OCI-LY7 (cell line): ENCODE results near the gene MGRN1. TPM values are rescaled to one million over a fixed set of nuclear protein-coding genes. Genes with fewer than 3 reads are reported as not detected.

Experiments
- BruUV-seq: library from RNA; stranded (reverse); fragments of 400-500 nt; replicated peaks from 2 replicates; lab custom pipeline; 2021; lab: Mats Ljungman, UMichigan
- CTCF ChIA-PET: fragments of 300-600 bp; sonication (Branson Sonifier 250); formaldehyde crosslinking; loops from one replicate; lab custom pipeline; 2022; ENCODE audit warnings: antibody characterized with exemption; ENCODE audit not compliant: unreplicated experiment; lab: Charles Lee
- POLR2A ChIA-PET: fragments of 300-600 bp; sonication (Branson Sonifier 250); formaldehyde crosslinking; loops from one replicate; lab custom pipeline; 2022; ENCODE audit warnings: antibody characterized with exemption; lab: Charles Lee
- DNase-seq: peaks from one replicate; pipeline ENCODE4 v3.0.0-alpha.2; 2015; ENCODE audit warnings: low spot score
- H2AFZ ChIP-seq: fragments of 200-600 bp; sonication (generic), shearing (Covaris generic); 2 replicates; pipeline ENCODE4 v1.6.1; 2014; ENCODE audit warnings: mild to moderate bottlenecking, antibody characterized with exemption, low read length, moderate library complexity
- H3K27ac ChIP-seq: fragments of 200-600 bp; sonication (generic); 2 replicates; pipeline ENCODE4 v1.5.1; 2014; ENCODE audit warnings: mixed run types, low read depth, mild to moderate bottlenecking, moderate library complexity, low read length, inconsistent platforms; ENCODE audit not compliant: poor library complexity, severe bottlenecking
- H3K36me3 ChIP-seq: fragments of 200-600 bp; sonication (generic); 2 replicates; pipeline ENCODE4 v1.6.1; 2014; ENCODE audit warnings: mild to moderate bottlenecking, antibody characterized with exemption, low read length, moderate library complexity, mixed read lengths; ENCODE audit not compliant: insufficient read depth
- H3K4me1 ChIP-seq: fragments of 200-600 bp; sonication (generic); 2 replicates; pipeline ENCODE4 v1.5.1; 2014; ENCODE audit warnings: mild to moderate bottlenecking, low read length; ENCODE audit not compliant: insufficient read depth, poor library complexity, severe bottlenecking
- H3K4me2 ChIP-seq: fragments of 200-600 bp; sonication (generic); 2 replicates; pipeline ENCODE4 v1.6.1; 2014; ENCODE audit warnings: mild to moderate bottlenecking, low read length
- H3K4me3 ChIP-seq: fragments of 200-600 bp; sonication (generic); 2 replicates; pipeline ENCODE4 v1.5.1; 2014; ENCODE audit warnings: mild to moderate bottlenecking, low read depth, low read length; ENCODE audit not compliant: poor library complexity, severe bottlenecking
- H3K79me2 ChIP-seq: fragments of 200-600 bp; sonication (generic); 2 replicates; pipeline ENCODE4 v1.6.1; 2016; ENCODE audit warnings: low read depth, mild to moderate bottlenecking, low read length, moderate library complexity, mixed read lengths; ENCODE audit not compliant: insufficient read depth
- H3K9me2 ChIP-seq: fragments of 200-600 bp; sonication (generic); 2 replicates; pipeline ENCODE4 v1.6.1; 2016; ENCODE audit warnings: mild to moderate bottlenecking, low read length, mixed read lengths; ENCODE audit not compliant: insufficient read depth
- H3K9me3 ChIP-seq: fragments of 200-600 bp; sonication (generic); 2 replicates; pipeline ENCODE4 v1.6.1; 2014; ENCODE audit warnings: mild to moderate bottlenecking, mixed run types, low read length, mixed read lengths
- H4K20me1 ChIP-seq: fragments of 200-600 bp; sonication (generic); 2 replicates; pipeline ENCODE4 v1.6.1; 2014; ENCODE audit warnings: mild to moderate bottlenecking, antibody characterized with exemption, low read length, moderate library complexity, mixed read lengths; ENCODE audit not compliant: insufficient read depth
- EZH2phosphoT487 ChIP-seq: fragments of 200-600 bp; sonication (generic); IDR thresholded peaks from 2 replicates; pipeline ENCODE4 v1.6.1; 2018; ENCODE audit warnings: low read depth, borderline replicate concordance, mild to moderate bottlenecking, mixed run types, antibody characterized with exemption, low read length, moderate library complexity, mixed read lengths
- intact Hi-C: fragments of 100-400 bp; cut with micrococcal nuclease; formaldehyde crosslinking; loops from one replicate; pipeline ENCODE4 v1.10.0; 2022; ENCODE audit not compliant: unreplicated experiment
- total RNA-seq, 2 experiments: library from RNA; depleted of rRNA in 1 of 2; stranded (reverse); fragments of >200 nt in 1 of 2; shearing (Covaris generic) in 1 of 2; gene quantifications; 2 replicates each; pipeline ENCODE4 v1.2.3, GENCODE V29; 2014 to 2022
- TF ChIP-seq, protein P1 (sequence below): fragments of 200-600 bp; sonication (generic); conservative IDR thresholded peaks from 2 replicates; pipeline ENCODE4 v1.5.1; 2014; ENCODE audit warnings: mild to moderate bottlenecking, antibody characterized with exemption, low read length, moderate library complexity, mixed read lengths

Gene MGRN1
- total RNA-seq, 2 experiments from 2014 or later: 14.1 to 43.1 TPM

DNA sequence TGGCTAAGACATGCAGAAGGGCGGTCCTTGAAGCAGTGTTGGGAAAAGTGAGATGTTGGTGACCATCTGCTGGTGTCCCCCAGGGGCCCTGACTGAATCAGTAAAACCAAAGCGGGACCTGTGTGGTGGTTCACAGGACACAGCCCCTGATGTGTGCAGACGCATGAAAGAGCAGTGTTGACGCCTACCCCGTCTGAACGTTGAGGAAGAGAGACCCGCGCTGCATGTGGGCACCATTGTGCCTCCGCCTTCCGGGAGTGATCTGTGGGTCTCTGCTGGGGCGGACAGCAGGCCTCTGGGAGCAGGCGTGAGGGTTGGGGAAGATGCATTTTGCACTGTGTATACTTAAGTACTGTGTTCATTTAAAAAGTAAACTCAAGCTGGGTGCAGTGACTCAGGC, 31.6 kb downstream of the MGRN1 start:
- H3K79me2 ChIP-seq: no peaks in the 10 kb centered on the region
- intact Hi-C loops: no loop called here
- no peak overlapping the region for H3K27ac ChIP-seq
- BruUV-seq: no TSS peak
- H3K9me2 ChIP-seq: no peaks in the 10 kb centered on the region
- ChIA-PET CTCF (no interaction called here), POLR2A (no interaction called here)
- TF ChIP-seq, protein P1, sequence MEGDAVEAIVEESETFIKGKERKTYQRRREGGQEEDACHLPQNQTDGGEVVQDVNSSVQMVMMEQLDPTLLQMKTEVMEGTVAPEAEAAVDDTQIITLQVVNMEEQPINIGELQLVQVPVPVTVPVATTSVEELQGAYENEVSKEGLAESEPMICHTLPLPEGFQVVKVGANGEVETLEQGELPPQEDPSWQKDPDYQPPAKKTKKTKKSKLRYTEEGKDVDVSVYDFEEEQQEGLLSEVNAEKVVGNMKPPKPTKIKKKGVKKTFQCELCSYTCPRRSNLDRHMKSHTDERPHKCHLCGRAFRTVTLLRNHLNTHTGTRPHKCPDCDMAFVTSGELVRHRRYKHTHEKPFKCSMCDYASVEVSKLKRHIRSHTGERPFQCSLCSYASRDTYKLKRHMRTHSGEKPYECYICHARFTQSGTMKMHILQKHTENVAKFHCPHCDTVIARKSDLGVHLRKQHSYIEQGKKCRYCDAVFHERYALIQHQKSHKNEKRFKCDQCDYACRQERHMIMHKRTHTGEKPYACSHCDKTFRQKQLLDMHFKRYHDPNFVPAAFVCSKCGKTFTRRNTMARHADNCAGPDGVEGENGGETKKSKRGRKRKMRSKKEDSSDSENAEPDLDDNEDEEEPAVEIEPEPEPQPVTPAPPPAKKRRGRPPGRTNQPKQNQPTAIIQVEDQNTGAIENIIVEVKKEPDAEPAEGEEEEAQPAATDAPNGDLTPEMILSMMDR: no peak
- no peak for TF ChIP-seq EZH2phosphoT487
- no peaks in the 10 kb centered on the region for H3K9me3 ChIP-seq
- no peaks in the 10 kb centered on the region for H3K4me1 ChIP-seq
- H3K4me2 ChIP-seq: no peak overlapping the region
- DNase-seq: no peak
- H3K36me3 ChIP-seq: peaks cover 17% of the 10 kb centered on the region; the same call in 1 of the 2 replicates
- H3K4me3 ChIP-seq: no peak overlapping the region
- no peaks in the 10 kb centered on the region for H4K20me1 ChIP-seq
- no peak overlapping the region for H2AFZ ChIP-seq

DNA sequence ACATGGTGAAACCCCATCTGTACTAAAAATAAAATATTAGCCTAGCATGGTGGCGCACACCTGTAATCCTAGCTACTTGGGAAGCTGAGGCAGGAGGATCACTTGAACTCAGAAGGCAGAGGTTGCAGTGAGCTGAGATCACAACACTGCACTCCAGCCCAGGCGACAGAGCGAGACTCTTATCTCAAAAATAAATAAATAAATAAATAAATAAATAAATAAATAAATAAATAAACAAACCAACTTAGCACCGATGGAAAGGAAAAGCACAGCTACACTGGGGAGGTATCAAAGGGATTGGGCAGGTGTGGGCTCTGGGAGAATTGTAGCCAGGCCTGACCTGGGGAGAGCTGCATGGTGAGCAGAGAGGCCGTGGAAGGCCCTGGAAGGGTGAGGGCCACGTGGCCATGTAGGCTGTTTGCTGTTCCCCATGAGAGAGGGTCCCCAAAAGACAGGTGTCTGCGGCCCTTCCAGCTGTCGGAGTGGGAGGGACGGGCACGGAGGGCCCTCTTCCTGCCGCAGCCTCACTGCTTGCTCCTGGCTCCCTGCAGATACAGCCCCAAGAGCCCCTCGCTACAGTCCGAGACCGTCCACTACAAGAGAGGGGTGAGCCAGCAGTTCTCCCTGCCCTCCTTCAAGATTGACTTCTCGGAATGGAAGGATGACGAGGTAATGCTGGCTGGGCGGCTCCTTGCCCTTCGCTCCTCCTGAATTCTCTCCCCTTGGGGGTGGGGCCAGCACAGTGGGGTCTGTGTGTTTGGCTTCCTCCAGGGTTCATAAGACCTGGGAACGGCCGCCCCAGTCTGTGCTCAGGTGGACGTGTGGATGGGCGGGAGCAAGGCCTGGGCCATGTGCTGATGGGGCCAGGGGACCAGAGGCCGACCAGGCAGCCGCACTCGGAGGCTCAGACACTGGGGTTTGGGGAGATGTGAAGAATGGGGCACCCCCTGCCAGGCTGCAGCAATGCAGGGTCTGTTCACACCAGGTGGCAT, 32.4 kb downstream of the MGRN1 start:
- peaks cover 17% of the 10 kb centered on the region; the same call in 1 of the 2 replicates for H3K36me3 ChIP-seq
- no TSS peak for BruUV-seq
- no peak overlapping the region for H3K4me3 ChIP-seq
- no peak overlapping the region for H3K27ac ChIP-seq
- H3K9me3 ChIP-seq: no peaks in the 10 kb centered on the region
- H3K4me1 ChIP-seq: no peaks in the 10 kb centered on the region
- H2AFZ ChIP-seq: no peak overlapping the region
- intact Hi-C loops: no loop called here
- DNase-seq: no peak
- ChIA-PET CTCF (no interaction called here), POLR2A (interaction anchor here (0.5 to 0.6 kb wide), 2 partner anchors 40 to 186 kb away, joined by 3 to 4 read pairs; no protein-coding TSS in a partner anchor)
- TF ChIP-seq EZH2phosphoT487: no peak
- TF ChIP-seq, protein P1: no peak
- no peaks in the 10 kb centered on the region for H4K20me1 ChIP-seq
- no peak overlapping the region for H3K4me2 ChIP-seq
- H3K9me2 ChIP-seq: no peaks in the 10 kb centered on the region
- no peaks in the 10 kb centered on the region for H3K79me2 ChIP-seq
